Measurements from ENCODE around the gene SORCS3.

The SORCS3 gene

DNA sequence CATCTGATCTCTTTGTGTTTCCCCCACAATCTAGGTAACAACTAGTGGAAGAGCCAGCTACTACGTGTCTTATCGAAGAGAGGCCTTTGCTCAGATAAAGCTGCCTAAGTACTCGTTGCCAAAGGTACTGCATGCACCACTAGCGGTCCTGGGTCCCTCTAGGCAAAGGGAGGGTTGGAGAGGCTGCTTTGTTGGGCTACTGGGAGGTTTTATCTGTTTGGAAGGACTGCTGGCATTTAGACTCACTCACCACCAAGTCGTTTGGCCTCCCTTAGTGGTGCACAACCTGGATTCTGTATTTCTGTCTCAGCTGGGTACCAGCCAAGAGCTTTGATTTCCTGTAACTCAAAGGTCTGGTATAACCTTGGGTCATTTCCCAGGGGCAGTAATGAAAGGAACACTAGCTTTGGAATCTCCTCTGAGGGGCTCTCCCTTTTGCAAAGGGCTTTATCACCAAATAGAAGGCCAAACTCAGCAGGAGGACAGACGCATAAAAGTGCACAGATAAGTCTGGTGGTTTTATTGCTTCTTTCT lies 498.3 kb downstream of the SORCS3 start:
- no peak for DNase-seq

GRCh38 chr10:105140600-105140999 lies 499.5 kb downstream of the SORCS3 start:
- no peak for DNase-seq

- DNase-seq, result no peak
These were observed 504.6 kb downstream of the SORCS3 start for GRCh38 chr10:105145711-105146110.

- no peak for DNase-seq
These were observed 505.3 kb downstream of the SORCS3 start for GRCh38 chr10:105146436-105146835.

DNA sequence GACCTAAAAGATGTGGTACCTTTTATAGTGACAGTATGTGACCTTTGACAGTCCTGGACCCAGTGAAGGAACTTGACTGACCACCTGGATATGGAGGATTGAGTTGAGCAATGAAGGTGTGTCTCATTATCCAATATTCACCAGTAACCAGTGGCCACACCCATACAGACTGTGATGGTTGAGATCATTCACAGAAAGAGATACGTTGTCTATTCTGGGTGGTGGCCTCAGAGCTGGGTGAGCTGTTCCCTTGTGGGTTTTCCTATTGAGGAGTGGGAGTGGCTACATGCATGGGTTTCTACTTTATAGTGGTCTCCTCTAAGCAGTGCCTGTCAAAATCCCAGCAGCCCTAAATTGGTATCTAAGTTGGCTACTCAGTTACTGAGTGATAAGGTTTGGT lies 507.4 kb downstream of the SORCS3 start:
- DNase-seq, result no peak

- no peak for DNase-seq
These were observed 507.8 kb downstream of the SORCS3 start for GRCh38 chr10:105148921-105149320.

- no peak for DNase-seq
These were observed 508.3 kb downstream of the SORCS3 start for GRCh38 chr10:105149371-105149891.

- no peak for DNase-seq
These were observed 509.3 kb downstream of the SORCS3 start for GRCh38 chr10:105150259-105150880.

DNA sequence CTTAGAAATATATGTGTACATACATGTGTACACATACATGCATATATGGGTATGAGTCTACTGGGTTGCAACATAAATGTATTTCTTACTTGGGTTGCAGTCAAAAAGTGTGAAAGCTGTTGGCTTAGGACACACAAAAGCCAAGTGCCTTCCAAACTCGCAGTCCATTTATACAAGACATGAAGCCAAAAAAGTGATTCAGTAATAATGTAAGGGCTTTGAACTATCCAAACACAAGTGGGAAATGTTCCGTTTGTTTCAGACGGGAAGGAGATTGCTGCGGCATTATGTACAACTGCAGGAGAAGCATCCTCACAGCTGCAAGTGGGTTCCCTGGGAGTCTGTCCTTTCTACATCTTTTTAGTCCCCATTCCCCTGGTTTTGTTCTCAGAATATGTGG lies 513.6 kb downstream of the SORCS3 start:
- no peak for DNase-seq

DNA sequence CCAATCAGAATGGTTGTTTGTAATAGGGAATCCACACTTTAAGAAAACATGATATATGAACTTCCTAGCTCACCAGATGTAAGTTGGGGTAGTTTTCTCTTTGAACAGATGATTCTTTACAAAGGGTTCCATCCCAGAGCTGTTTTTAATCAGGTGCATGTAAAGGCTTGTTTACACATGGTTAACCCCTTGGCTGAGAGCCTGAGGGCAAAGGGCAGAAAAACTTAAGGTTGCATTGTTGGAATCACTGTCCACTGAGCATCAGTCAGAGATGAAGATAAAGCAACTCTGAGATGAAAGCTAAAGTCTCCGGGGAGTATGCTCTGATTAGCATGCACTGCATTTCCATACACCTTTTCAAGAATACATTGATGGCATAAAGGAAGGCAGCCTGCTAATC lies 518.2 kb downstream of the SORCS3 start:
- no peak for DNase-seq

GRCh38 chr10:105161149-105161548 lies 520.1 kb downstream of the SORCS3 start:
- no peak for DNase-seq

GRCh38 chr10:105161767-105162166 lies 520.7 kb downstream of the SORCS3 start:
- no peak for DNase-seq

DNA sequence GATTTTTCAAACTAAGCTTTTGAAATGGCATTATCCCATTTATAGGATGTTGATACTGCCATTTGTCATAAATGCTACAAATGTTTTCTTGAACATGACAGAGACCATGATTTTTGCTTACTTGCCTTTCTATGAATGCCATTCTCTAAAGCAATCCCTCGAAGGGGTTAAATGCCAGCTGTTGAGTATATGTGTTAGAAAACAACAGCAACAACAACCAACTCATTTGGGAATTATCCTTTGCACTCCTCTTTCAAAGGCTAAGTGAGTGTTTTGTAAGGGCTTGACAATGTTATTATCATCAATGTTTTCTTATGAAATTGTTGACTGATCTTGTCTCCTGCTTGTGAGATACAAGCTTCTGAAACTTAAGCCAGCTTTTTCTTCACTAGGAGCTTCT lies 529.4 kb downstream of the SORCS3 start:
- DNase-seq, result no peak

GRCh38 chr10:105171945-105172344 lies 530.9 kb downstream of the SORCS3 start:
- DNase-seq, result no peak

DNA sequence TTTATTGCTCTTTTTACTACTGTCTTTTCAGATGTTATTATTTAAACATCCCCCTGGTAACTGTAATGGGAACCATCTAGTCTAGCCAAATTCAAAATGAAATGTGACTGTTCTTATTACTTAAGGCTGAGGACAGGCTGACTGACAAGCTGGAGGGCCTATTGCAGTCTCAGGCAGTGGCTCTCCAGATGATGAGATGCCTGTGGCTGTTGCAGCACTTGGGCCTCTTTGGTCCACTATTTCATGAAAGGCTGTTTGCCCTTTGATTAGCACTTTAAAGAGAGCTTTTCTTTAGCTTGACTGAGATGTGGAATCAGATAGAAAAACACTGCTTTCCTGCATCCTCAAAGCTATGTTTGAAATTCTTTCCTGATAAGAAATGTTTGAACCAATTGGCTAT lies 540.5 kb downstream of the SORCS3 start:
- no peak for DNase-seq

- no peak for DNase-seq
These were observed 542.4 kb downstream of the SORCS3 start for GRCh38 chr10:105183536-105183935.

GRCh38 chr10:105185161-105185560 lies 544.1 kb downstream of the SORCS3 start:
- no peak for DNase-seq

GRCh38 chr10:105187243-105187642 lies 546.2 kb downstream of the SORCS3 start:
- no peak for DNase-seq

GRCh38 chr10:105188737-105189462 lies 547.8 kb downstream of the SORCS3 start:
- no peak for DNase-seq

DNA sequence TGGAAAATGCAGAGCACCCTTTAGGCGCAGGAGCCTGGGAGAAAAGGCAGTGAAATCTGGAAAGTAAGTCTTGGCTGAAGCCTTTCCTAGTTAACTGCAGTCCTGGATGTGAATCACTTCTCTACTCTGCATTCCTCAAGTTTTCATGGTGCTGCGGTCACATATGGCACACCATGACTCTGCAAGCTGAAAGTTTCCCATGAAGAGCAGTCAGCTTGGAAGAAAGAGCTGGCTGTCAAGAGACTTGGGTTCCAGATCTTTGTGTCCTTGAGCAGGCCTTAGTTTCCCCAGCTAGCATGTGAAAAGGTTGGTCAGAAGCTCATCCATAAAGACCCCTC lies 548.3 kb downstream of the SORCS3 start:
- DNase-seq, result no peak

- no peak for DNase-seq
These were observed 551.1 kb downstream of the SORCS3 start for GRCh38 chr10:105192146-105192545.

GRCh38 chr10:105192861-105193260 lies 551.8 kb downstream of the SORCS3 start:
- no peak for DNase-seq

- DNase-seq, result no peak
These were observed 554.7 kb downstream of the SORCS3 start for GRCh38 chr10:105195831-105196230.

DNA sequence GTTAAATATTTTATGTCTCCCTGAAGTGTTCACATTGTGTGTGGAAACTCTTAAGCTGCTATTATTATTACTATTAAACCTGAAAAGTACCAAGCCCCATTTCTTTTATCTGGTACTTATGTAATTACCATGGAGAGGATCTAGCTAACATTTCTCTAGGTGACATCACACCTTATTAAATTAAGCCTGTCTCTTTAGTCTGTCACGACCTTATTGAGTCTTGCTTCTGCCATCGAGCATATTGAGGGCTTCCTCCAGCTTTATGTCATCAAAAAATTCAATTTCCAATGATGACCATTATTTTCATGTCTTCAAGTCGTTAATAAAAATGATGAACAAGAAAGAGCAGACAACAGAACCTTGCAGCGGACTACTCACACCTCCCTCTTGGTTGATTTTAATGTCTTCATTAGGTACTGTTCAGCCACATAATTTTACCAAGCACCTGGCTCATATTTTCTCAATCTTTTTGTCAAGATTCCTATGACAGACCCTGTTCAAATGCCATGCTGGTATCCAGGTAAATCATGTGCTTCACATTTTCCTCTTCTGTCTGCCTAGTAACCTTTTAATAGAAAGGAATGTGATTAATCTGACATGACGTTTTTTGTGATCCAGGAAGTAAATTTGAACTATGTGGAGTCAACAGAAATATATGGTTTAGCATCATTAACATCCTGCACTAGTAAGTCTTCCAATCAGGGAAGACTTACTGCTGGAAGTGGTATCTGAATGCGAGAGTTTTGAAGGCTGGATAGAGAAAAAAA lies 556.7 kb downstream of the SORCS3 start:
- no peak for DNase-seq

Measured in NCI-H1092 (cell line).